ENCODE data around the gene RBM34.

GRCh38 chr1:235139315-235139714 is 21.7 kb downstream of the RBM34 start:
- no peak for TF ChIP-seq CTCF (IDR thresholded peaks at IDR 0.05; ENCODE audit: insufficient read depth, low read depth, low read length)
- TF ChIP-seq EZH2 (IDR thresholded peaks at IDR 0.05; ENCODE audit: insufficient read depth, low read length): no peak

All from astrocyte (in vitro differentiated cells and primary cell).